Upper lobe of left lung (tissue), 4 donors: ENCODE results near the gene PRDM4.

Source experiments
- EP300 ChIP-seq, 4 donors: sonication (generic); formaldehyde crosslinking; IDR thresholded peaks; one replicate each; pipeline ENCODE4 v1.5.1; 2017; ENCODE audit warnings: antibody characterized with exemption in 4 of 4, control low read depth in 2 of 4
- POLR2A ChIP-seq, 4 donors: fragments of 450-650 bp; IDR thresholded peaks; one replicate each; pipeline ENCODE4 v1.5.1; 2016 to 2017; ENCODE audit warnings: antibody characterized with exemption in 4 of 4, mild to moderate bottlenecking in 2 of 4
- POLR2AphosphoS5 ChIP-seq, 2 donors: sonication (generic); formaldehyde crosslinking; IDR thresholded peaks; one replicate each; pipeline ENCODE4 v1.5.1; 2017; ENCODE audit warnings: antibody characterized with exemption in 2 of 2
- TF ChIP-seq, protein P1 (sequence below), 6 experiments: fragments of 450-650 bp in 4 of 6; fragments of 200-600 bp in 2 of 6; sonication (generic) in 2 of 6; IDR thresholded peaks; one replicate each; pipeline ENCODE4 v1.5.1; 2016 to 2019; ENCODE audit warnings: antibody characterized with exemption in 6 of 6

DNA sequence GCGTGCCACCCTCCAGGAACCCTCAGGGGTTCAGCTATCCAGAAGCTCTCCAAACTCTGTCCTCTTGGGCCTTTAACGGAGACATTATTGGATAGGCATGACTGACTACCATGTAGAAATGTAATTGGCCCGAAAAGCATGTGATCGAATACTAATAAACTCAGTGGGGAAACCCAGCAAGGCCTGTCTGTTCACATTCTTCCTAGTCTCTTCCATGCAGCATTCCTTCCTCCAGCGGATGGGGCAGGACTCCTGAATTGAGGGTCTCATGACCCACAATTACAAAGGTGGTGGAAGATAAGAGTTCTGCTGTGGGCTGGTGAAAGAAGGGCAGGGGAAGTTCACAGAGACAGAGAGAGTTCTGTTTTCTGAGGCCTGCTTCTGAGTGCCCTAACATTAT, 6.5 kb upstream of the PRDM4 start:
- TF ChIP-seq, protein P1, sequence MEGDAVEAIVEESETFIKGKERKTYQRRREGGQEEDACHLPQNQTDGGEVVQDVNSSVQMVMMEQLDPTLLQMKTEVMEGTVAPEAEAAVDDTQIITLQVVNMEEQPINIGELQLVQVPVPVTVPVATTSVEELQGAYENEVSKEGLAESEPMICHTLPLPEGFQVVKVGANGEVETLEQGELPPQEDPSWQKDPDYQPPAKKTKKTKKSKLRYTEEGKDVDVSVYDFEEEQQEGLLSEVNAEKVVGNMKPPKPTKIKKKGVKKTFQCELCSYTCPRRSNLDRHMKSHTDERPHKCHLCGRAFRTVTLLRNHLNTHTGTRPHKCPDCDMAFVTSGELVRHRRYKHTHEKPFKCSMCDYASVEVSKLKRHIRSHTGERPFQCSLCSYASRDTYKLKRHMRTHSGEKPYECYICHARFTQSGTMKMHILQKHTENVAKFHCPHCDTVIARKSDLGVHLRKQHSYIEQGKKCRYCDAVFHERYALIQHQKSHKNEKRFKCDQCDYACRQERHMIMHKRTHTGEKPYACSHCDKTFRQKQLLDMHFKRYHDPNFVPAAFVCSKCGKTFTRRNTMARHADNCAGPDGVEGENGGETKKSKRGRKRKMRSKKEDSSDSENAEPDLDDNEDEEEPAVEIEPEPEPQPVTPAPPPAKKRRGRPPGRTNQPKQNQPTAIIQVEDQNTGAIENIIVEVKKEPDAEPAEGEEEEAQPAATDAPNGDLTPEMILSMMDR (IDR thresholded peaks at IDR 0.05), result no peak
- TF ChIP-seq POLR2A (IDR thresholded peaks at IDR 0.05) (no peak), POLR2AphosphoS5 (IDR thresholded peaks at IDR 0.05) (no peak), EP300 (IDR thresholded peaks at IDR 0.05) (no peak)
